ENCODE measurements around the gene STXBP2. TPM values are rescaled to one million over a fixed set of nuclear protein-coding genes. Genes with fewer than 3 reads are reported as not detected.
A peak's percentile ranks its signal among the peaks of the same experiment; 100 is the strongest.

Gene STXBP2
- total and polyA plus RNA-seq, 9 of the 15 experiments (the other 6 are each of a cell fraction or from before 2014, with no cell fraction given): 2.5 to 163 (median 71.3) TPM

GRCh38 chr19:7641290-7642276 is 4.7 kb downstream of the STXBP2 start:
- no peak for DNase-seq (ENCODE audit: extremely low read depth in 1 of 4, low spot score in 3 of 4)
- 87% methylated on average over 24 of the region's 43 CpGs for WGBS (ENCODE audit: insufficient coverage, low coverage, missing lambda C conversion rate)
- TF ChIP-seq, protein P1, sequence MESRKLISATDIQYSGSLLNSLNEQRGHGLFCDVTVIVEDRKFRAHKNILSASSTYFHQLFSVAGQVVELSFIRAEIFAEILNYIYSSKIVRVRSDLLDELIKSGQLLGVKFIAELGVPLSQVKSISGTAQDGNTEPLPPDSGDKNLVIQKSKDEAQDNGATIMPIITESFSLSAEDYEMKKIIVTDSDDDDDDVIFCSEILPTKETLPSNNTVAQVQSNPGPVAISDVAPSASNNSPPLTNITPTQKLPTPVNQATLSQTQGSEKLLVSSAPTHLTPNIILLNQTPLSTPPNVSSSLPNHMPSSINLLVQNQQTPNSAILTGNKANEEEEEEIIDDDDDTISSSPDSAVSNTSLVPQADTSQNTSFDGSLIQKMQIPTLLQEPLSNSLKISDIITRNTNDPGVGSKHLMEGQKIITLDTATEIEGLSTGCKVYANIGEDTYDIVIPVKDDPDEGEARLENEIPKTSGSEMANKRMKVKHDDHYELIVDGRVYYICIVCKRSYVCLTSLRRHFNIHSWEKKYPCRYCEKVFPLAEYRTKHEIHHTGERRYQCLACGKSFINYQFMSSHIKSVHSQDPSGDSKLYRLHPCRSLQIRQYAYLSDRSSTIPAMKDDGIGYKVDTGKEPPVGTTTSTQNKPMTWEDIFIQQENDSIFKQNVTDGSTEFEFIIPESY (CRISPR knock-in tag; IDR thresholded peaks at IDR 0.05): peak; percentile 49
- TF ChIP-seq MYC (IDR thresholded peaks at IDR 0.05; ENCODE audit: low read depth, low read length) (no peak), MYC (CRISPR knock-in tag; IDR thresholded peaks at IDR 0.05; ENCODE audit: borderline replicate concordance, low read depth) (no peak), POLR2G (IDR thresholded peaks at IDR 0.05; ENCODE audit: low read depth, low read length) (peak; percentile 61), ZNF12 (CRISPR knock-in tag; IDR thresholded peaks at IDR 0.05) (no peak), POU5F1 (IDR thresholded peaks at IDR 0.05; ENCODE audit: borderline replicate concordance, low read depth, low read length, partially characterized antibody) (no peak), NR2C2 (CRISPR knock-in tag; IDR thresholded peaks at IDR 0.05) (0 out of 2 replicates have a peak, but pooled peaks have one; percentile 26), NR2C2 (tag; IDR thresholded peaks at IDR 0.05) (no peak), RBFOX2 (IDR thresholded peaks at IDR 0.05; ENCODE audit: low read depth, low read length) (peak; percentile 53)
- TF ChIP-seq, protein P2, sequence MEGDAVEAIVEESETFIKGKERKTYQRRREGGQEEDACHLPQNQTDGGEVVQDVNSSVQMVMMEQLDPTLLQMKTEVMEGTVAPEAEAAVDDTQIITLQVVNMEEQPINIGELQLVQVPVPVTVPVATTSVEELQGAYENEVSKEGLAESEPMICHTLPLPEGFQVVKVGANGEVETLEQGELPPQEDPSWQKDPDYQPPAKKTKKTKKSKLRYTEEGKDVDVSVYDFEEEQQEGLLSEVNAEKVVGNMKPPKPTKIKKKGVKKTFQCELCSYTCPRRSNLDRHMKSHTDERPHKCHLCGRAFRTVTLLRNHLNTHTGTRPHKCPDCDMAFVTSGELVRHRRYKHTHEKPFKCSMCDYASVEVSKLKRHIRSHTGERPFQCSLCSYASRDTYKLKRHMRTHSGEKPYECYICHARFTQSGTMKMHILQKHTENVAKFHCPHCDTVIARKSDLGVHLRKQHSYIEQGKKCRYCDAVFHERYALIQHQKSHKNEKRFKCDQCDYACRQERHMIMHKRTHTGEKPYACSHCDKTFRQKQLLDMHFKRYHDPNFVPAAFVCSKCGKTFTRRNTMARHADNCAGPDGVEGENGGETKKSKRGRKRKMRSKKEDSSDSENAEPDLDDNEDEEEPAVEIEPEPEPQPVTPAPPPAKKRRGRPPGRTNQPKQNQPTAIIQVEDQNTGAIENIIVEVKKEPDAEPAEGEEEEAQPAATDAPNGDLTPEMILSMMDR (IDR thresholded peaks at IDR 0.05 in 2 of 3, conservative IDR thresholded peaks at IDR 0.05 in 1 of 3; ENCODE audit: insufficient read depth in 2 of 3, low read depth in 1 of 3, low read length in 3 of 3): 0 out of 6 replicates have a peak, but pooled peaks of 2 of the 3 experiments have one; percentile 10 to 35
- ChIA-PET CTCF (ENCODE audit: low intra/inter-chr PET ratio) (no interaction called here), POLR2A (interaction anchor here (0.5 to 1.1 kb wide), 4 partner anchors 12 to 115 kb away, joined by 3 to 4 read pairs (median 3); partner anchors contain the start of genes PET100 and XAB2)
- no peak overlapping the region for H3K27ac ChIP-seq (ENCODE audit: extremely low read depth, low read depth, low read length)
- BruUV-seq (replicated peaks): no TSS peak
- in situ Hi-C loops (cut with MboI) (no loop called here), intact Hi-C loops (cut with micrococcal nuclease) (no loop called here)
- H3K9me1 ChIP-seq (ENCODE audit: control insufficient read depth, insufficient read depth, low read length): no peaks in the 10 kb centered on the region
- no peak overlapping the region for H3K4me3 ChIP-seq
- H2AFZ ChIP-seq (ENCODE audit: low read depth, low read length): no peak overlapping the region
- no peaks in the 10 kb centered on the region; a peak in 1 of 5 replicates for H3K27me3 ChIP-seq (ENCODE audit: control insufficient read depth in 2 of 2, insufficient read depth in 2 of 2, low read length in 2 of 2)
- no peak overlapping the region for H3K4me2 ChIP-seq (ENCODE audit: insufficient read depth, low read length)
- H3K4me1 ChIP-seq (replicated peaks in 1 of 2; ENCODE audit: control insufficient read depth in 2 of 2, insufficient read depth in 2 of 2, low read length in 2 of 2): peaks cover 4 to 76% of the 10 kb centered on the region in 2 experiments; a peak in 4 of 5 replicates
- H4K20me1 ChIP-seq (replicated peaks; ENCODE audit: control insufficient read depth, insufficient read depth, low read length): peaks cover 21% of the 10 kb centered on the region
- FAIRE-seq: no peak
- no peak overlapping the region for H3K9ac ChIP-seq (ENCODE audit: insufficient read depth in 1 of 2, low read depth in 2 of 2, low read length in 2 of 2)
- no peak for ATAC-seq
- H3K9me3 ChIP-seq (replicated peaks; ENCODE audit: control insufficient read depth, insufficient read depth, low read depth, low read length): peaks cover 6% of the 10 kb centered on the region; the same call in 1 of the 2 replicates
- peaks cover 39% of the 10 kb centered on the region for H3K79me2 ChIP-seq (ENCODE audit: control insufficient read depth, insufficient read depth, low read length)
- peaks cover 67% of the 10 kb centered on the region; the same call in 2 of the 3 replicates for H3K36me3 ChIP-seq (ENCODE audit: control insufficient read depth, insufficient read depth, low read length)
